Lower leg skin (tissue), 4 donors: Measurements from ENCODE around the gene TXNL1. TPM values are rescaled to one million over a fixed set of nuclear protein-coding genes. Genes with fewer than 3 reads are reported as not detected.

Experiments used
- DNase-seq, 2 donors: peaks; one replicate each; pipeline ENCODE4 v3.0.0-alpha.2; 2019; ENCODE audit warnings: low spot score in 2 of 2
- H3K4me3 ChIP-seq: fragments of 200-600 bp; sonication (generic); 2 replicates; pipeline ENCODE4 v1.5.1; 2017; ENCODE audit warnings: mild to moderate bottlenecking, low read depth; ENCODE audit not compliant: poor library complexity, severe bottlenecking
- CTCF ChIP-seq, 3 donors: fragments of 450-650 bp; IDR thresholded peaks; one replicate each; pipeline ENCODE4 v1.5.1; 2016; ENCODE audit warnings: antibody characterized with exemption in 3 of 3, mild to moderate bottlenecking in 3 of 3, moderate library complexity in 2 of 3
- POLR2A ChIP-seq, 2 donors: fragments of 450-650 bp; IDR thresholded peaks; one replicate each; pipeline ENCODE4 v1.6.1; 2016 to 2017; ENCODE audit warnings: antibody characterized with exemption in 2 of 2, mild to moderate bottlenecking in 1 of 2, moderate library complexity in 1 of 2
- WGBS, 2 donors: methylation state at CpG; one replicate each; pipeline ENCODE4 v1.1.5; 2018; 5-methylcytosine and 5-hydroxymethylcytosine counted together
- intact Hi-C: fragments of 100-400 bp; cut with DNase I; formaldehyde crosslinking; loops from one replicate; pipeline ENCODE4 v1.15.0; 2023; ENCODE audit warnings: low total_unique reads
- total RNA-seq, 4 donors: library from RNA; depleted of rRNA; stranded (reverse); fragments of >200 nt; gene quantifications; one replicate each; pipeline ENCODE4 v1.1.0, GENCODE V29; 2016

Gene TXNL1
- total RNA-seq, 4 donors from 2014 or later = 36.8 to 45.9 (median 42.5) TPM

GRCh38 chr18:56641714-56642337, 3.4 kb upstream of the TXNL1 start:
- no peak for TF ChIP-seq POLR2A (IDR thresholded peaks at IDR 0.05)
- no peak for TF ChIP-seq CTCF (IDR thresholded peaks at IDR 0.05)
- no peak for DNase-seq
- intact Hi-C loops = no loop called here
- no peak overlapping the region for H3K4me3 ChIP-seq
- 75 to 87% methylated on average over 8 of the region's 8 CpGs for WGBS, 2 donors

GRCh38 chr18:56639571-56639970, 1.2 kb upstream of the TXNL1 start:
- H3K4me3 ChIP-seq = no peak overlapping the region
- no peak for TF ChIP-seq POLR2A (IDR thresholded peaks at IDR 0.05)
- no peak for TF ChIP-seq CTCF (IDR thresholded peaks at IDR 0.05)
- WGBS, 2 donors = 85 to 95% methylated on average over 9 of the region's 9 CpGs
- no peak for DNase-seq
- intact Hi-C loops = no loop called here

GRCh38 chr18:56639104-56639381, 651 bp upstream of the TXNL1 start:
- no peak overlapping the region for H3K4me3 ChIP-seq
- TF ChIP-seq POLR2A (IDR thresholded peaks at IDR 0.05) = no peak
- no peak for TF ChIP-seq CTCF (IDR thresholded peaks at IDR 0.05)
- intact Hi-C loops = no loop called here
- WGBS, 2 donors = 18 to 33% methylated on average over 6 of the region's 6 CpGs
- no peak for DNase-seq

- intact Hi-C loops = no loop called here
- no peak for TF ChIP-seq POLR2A (IDR thresholded peaks at IDR 0.05)
- no peak for TF ChIP-seq CTCF (IDR thresholded peaks at IDR 0.05)
- H3K4me3 ChIP-seq = peak overlapping the region; percentile 83
- 1% methylated on average over 18 of the region's 18 CpGs for WGBS, 2 donors
- no peak for DNase-seq
Measured at GRCh38 chr18:56637711-56638231, 621 bp downstream of the TXNL1 start.

GRCh38 chr18:56637176-56637575, 1.2 kb downstream of the TXNL1 start:
- TF ChIP-seq CTCF (IDR thresholded peaks at IDR 0.05) (no peak), POLR2A (IDR thresholded peaks at IDR 0.05) (no peak)
- intact Hi-C loops = no loop called here
- DNase-seq = no peak
- 6% methylated on average over 8 of the region's 8 CpGs for WGBS, 2 donors
- no peak overlapping the region for H3K4me3 ChIP-seq

- intact Hi-C loops = no loop called here
- DNase-seq = no peak
- H3K4me3 ChIP-seq = no peak overlapping the region
- TF ChIP-seq POLR2A (IDR thresholded peaks at IDR 0.05) = no peak
- no peak for TF ChIP-seq CTCF (IDR thresholded peaks at IDR 0.05)
- 86 to 95% methylated on average over 5 of the region's 5 CpGs for WGBS, 2 donors
Measured at GRCh38 chr18:56635007-56635406, 3.4 kb downstream of the TXNL1 start.
